H9 (cell line): ENCODE results near the gene NSUN3. TPM values are rescaled to one million over a fixed set of nuclear protein-coding genes. Genes with fewer than 3 reads are reported as not detected.

ENCODE experiments used
- DNase-seq: peaks from one replicate; pipeline ENCODE4 v3.0.0-alpha.2; 2017
- H2AFZ ChIP-seq: one replicate; pipeline ENCODE4 v1.6.1; 2013; ENCODE audit warnings: mild to moderate bottlenecking, low read length, control low read depth, moderate library complexity
- H2AK5ac ChIP-seq: 2 replicates; pipeline ENCODE4 v1.6.1; 2013; ENCODE audit warnings: low read length, control low read depth, mixed read lengths; ENCODE audit not compliant: insufficient read length
- H2BK120ac ChIP-seq: one replicate; pipeline ENCODE4 v1.6.1; 2013; ENCODE audit warnings: low read depth, mild to moderate bottlenecking, low read length, control low read depth, inconsistent platforms; ENCODE audit not compliant: poor library complexity, severe bottlenecking
- H2BK12ac ChIP-seq: 2 replicates; pipeline ENCODE4 v1.6.1; 2013; ENCODE audit warnings: low read length, control low read depth, mixed read lengths, low read depth; ENCODE audit not compliant: insufficient read length
- H2BK15ac ChIP-seq: 2 replicates; pipeline ENCODE4 v1.6.1; 2013; ENCODE audit warnings: low read depth, low read length, control low read depth
- H2BK20ac ChIP-seq: one replicate; pipeline ENCODE4 v1.6.1; 2013; ENCODE audit warnings: low read depth, mild to moderate bottlenecking, low read length, control low read depth, inconsistent platforms; ENCODE audit not compliant: poor library complexity, severe bottlenecking
- H2BK5ac ChIP-seq: 2 replicates; pipeline ENCODE4 v1.6.1; 2013; ENCODE audit warnings: low read length, control low read depth, mixed read lengths; ENCODE audit not compliant: insufficient read length
- H3K14ac ChIP-seq: 2 replicates; pipeline ENCODE4 v1.6.1; 2013; ENCODE audit warnings: low read length, control low read depth; ENCODE audit not compliant: insufficient read depth
- H3K18ac ChIP-seq: 2 replicates; pipeline ENCODE4 v1.6.1; 2013; ENCODE audit warnings: low read depth, mild to moderate bottlenecking, mixed read lengths, low read length, control low read depth; ENCODE audit not compliant: insufficient read length
- H3K23ac ChIP-seq: 2 replicates; pipeline ENCODE4 v1.6.1; 2013; ENCODE audit warnings: low read length, control low read depth, mixed read lengths, low read depth; ENCODE audit not compliant: insufficient read length
- H3K23me2 ChIP-seq: 2 replicates; pipeline ENCODE4 v1.6.1; 2013; ENCODE audit warnings: low read depth, mild to moderate bottlenecking, mixed read lengths, low read length, control low read depth; ENCODE audit not compliant: insufficient read length, poor library complexity, severe bottlenecking
- H3K27ac ChIP-seq: 2 replicates; pipeline ENCODE4 v1.5.1; 2013; ENCODE audit warnings: low read length, control low read depth, mixed read lengths, low read depth; ENCODE audit not compliant: insufficient read length
- H3K27me3 ChIP-seq: 2 replicates; pipeline ENCODE4 v1.6.1; 2013; ENCODE audit warnings: low read length, control low read depth, inconsistent platforms; ENCODE audit not compliant: insufficient read depth
- H3K4ac ChIP-seq: 2 replicates; pipeline ENCODE4 v1.6.1; 2013; ENCODE audit warnings: low read depth, mild to moderate bottlenecking, control low read depth, inconsistent platforms, low read length, moderate library complexity
- H3K4me1 ChIP-seq: 2 replicates; pipeline ENCODE4 v1.6.1; 2013; ENCODE audit warnings: low read length, control low read depth, inconsistent platforms; ENCODE audit not compliant: insufficient read depth
- H3K4me2 ChIP-seq: 2 replicates; pipeline ENCODE4 v1.6.1; 2013; ENCODE audit warnings: low read length, control low read depth, mixed read lengths; ENCODE audit not compliant: insufficient read length, insufficient read depth
- H3K56ac ChIP-seq: 2 replicates; pipeline ENCODE4 v1.6.1; 2013; ENCODE audit warnings: low read depth, mild to moderate bottlenecking, mixed read lengths, low read length, control low read depth; ENCODE audit not compliant: insufficient read length
- H3K79me1 ChIP-seq: 2 replicates; pipeline ENCODE4 v1.6.1; 2013; ENCODE audit warnings: low read depth, mild to moderate bottlenecking, moderate library complexity, low read length, control low read depth, inconsistent platforms; ENCODE audit not compliant: insufficient read depth, poor library complexity, severe bottlenecking
- H3K79me2 ChIP-seq: 2 replicates; pipeline ENCODE4 v1.6.1; 2013; ENCODE audit warnings: low read length, control low read depth, inconsistent platforms; ENCODE audit not compliant: insufficient read depth
- H3K9ac ChIP-seq: 2 replicates; pipeline ENCODE4 v1.6.1; 2013; ENCODE audit warnings: low read length, control low read depth, mixed read lengths; ENCODE audit not compliant: insufficient read length; ENCODE audit errors: extremely low read depth
- H3K9me3 ChIP-seq: one replicate; pipeline ENCODE4 v1.6.1; 2013; ENCODE audit warnings: low read depth, low read length, inconsistent platforms; ENCODE audit not compliant: control insufficient read depth
- H3T11ph ChIP-seq: one replicate; pipeline ENCODE4 v1.6.1; 2013; ENCODE audit warnings: mild to moderate bottlenecking, low read length, control low read depth, inconsistent platforms
- H4K20me1 ChIP-seq: one replicate; pipeline ENCODE4 v1.6.1; 2013; ENCODE audit not compliant: control insufficient read depth, insufficient read length, insufficient read depth
- H4K5ac ChIP-seq: 2 replicates; pipeline ENCODE4 v1.6.1; 2013; ENCODE audit warnings: low read depth, mild to moderate bottlenecking, mixed read lengths, low read length, control low read depth; ENCODE audit not compliant: insufficient read length
- H4K8ac ChIP-seq: replicated peaks from 2 replicates; pipeline ENCODE4 v1.6.1; 2013; ENCODE audit warnings: low read length, control low read depth, mixed read lengths, low read depth; ENCODE audit not compliant: insufficient read length
- H4K91ac ChIP-seq: 2 replicates; pipeline ENCODE4 v1.6.1; 2013; ENCODE audit warnings: low read depth, mild to moderate bottlenecking, moderate library complexity, mixed read lengths, low read length, control low read depth; ENCODE audit not compliant: insufficient read length
- H3K27ac Mint-ChIP-seq, 3 experiments: 2 replicates in 2 of 3; 3 replicates in 1 of 3; pipeline ENCODE4 v1.8.0; 2020 to 2021; ENCODE audit warnings: mixed read lengths in 3 of 3, mild to moderate bottlenecking in 1 of 3, moderate library complexity in 1 of 3
- H3K27me3 Mint-ChIP-seq: 2 replicates; pipeline ENCODE4 v1.8.0; 2021; ENCODE audit warnings: low read depth, mild to moderate bottlenecking, moderate library complexity, mixed read lengths
- H3K36me3 Mint-ChIP-seq, 3 experiments: 2 replicates in 2 of 3; 3 replicates in 1 of 3; pipeline ENCODE4 v1.8.0; 2020 to 2021; ENCODE audit warnings: low read depth in 3 of 3, mixed read lengths in 3 of 3; ENCODE audit not compliant: insufficient read depth in 1 of 3
- H3K4me1 Mint-ChIP-seq, 2 experiments: 2 replicates each; pipeline ENCODE4 v1.8.0; 2020; ENCODE audit warnings: mixed read lengths in 2 of 2
- H3K4me3 Mint-ChIP-seq, 2 experiments: 2 replicates in 1 of 2; 3 replicates in 1 of 2; pipeline ENCODE4 v1.8.0; 2020 to 2021; ENCODE audit warnings: mild to moderate bottlenecking in 2 of 2, mixed read lengths in 2 of 2, moderate library complexity in 1 of 2
- H3K9me3 Mint-ChIP-seq, 2 experiments: 2 replicates in 1 of 2; 3 replicates in 1 of 2; pipeline ENCODE4 v1.8.0; 2020; ENCODE audit warnings: mild to moderate bottlenecking in 2 of 2, mixed read lengths in 2 of 2, moderate library complexity in 1 of 2
- CTCF ChIP-seq: fragments of 200-600 bp; sonication (generic); conservative IDR thresholded peaks from 3 replicates; pipeline ENCODE4 v1.8.0; 2021; ENCODE audit warnings: antibody characterized with exemption, mild to moderate bottlenecking
- WGBS: extraction: QIAGEN DNeasy Blood & Tissue Kit; methylation state at CpG from one replicate; pipeline ENCODE4 v1.1.7; 2013; ENCODE audit warnings: missing lambda C conversion rate, low lambda C conversion rate, mixed read lengths; ENCODE audit not compliant: insufficient read length; ENCODE audit errors: extremely low coverage; 5-methylcytosine and 5-hydroxymethylcytosine counted together
- total RNA-seq: library from RNA; stranded (reverse); gene quantifications from 2 replicates; pipeline ENCODE4 v1.2.1, GENCODE V29; 2021

The NSUN3 gene
- total RNA-seq, 1 experiment from 2014 or later: 7.4 TPM

GRCh38 chr3:94065122-94065521 lies 2.3 kb downstream of the NSUN3 start:
- no peak overlapping the region for H2AFZ ChIP-seq
- H3K27ac ChIP-seq: no peak overlapping the region
- H3K79me1 ChIP-seq: peaks cover 4% of the 10 kb centered on the region
- H3K4me1 ChIP-seq: no peaks in the 10 kb centered on the region; the same call in none of the 2 replicates
- H2BK20ac ChIP-seq: no peak overlapping the region
- no peaks in the 10 kb centered on the region for H3K27me3 Mint-ChIP-seq
- no peak for TF ChIP-seq CTCF
- H3K27me3 ChIP-seq: no peaks in the 10 kb centered on the region
- H3K27ac Mint-ChIP-seq: no peak overlapping the region
- WGBS: no CpG with 5 or more reads among the region's 1 CpG
- DNase-seq: no peak
- H2AK5ac ChIP-seq: no peak overlapping the region
- H2BK5ac ChIP-seq: no peak overlapping the region
- no peak overlapping the region for H3K9ac ChIP-seq
- no peak overlapping the region for H2BK120ac ChIP-seq
- no peak overlapping the region for H3K4me3 Mint-ChIP-seq
- H3K23ac ChIP-seq: no peak overlapping the region
- H4K91ac ChIP-seq: no peak overlapping the region
- H4K8ac ChIP-seq: no peak overlapping the region
- H3K4ac ChIP-seq: no peak overlapping the region
- H3K36me3 Mint-ChIP-seq: peaks cover 8 to 15% (median 9%) of the 10 kb centered on the region in 3 experiments; a peak in 6 of 7 replicates
- no peaks in the 10 kb centered on the region for H4K20me1 ChIP-seq
- H3K18ac ChIP-seq: no peak overlapping the region
- H3K56ac ChIP-seq: no peak overlapping the region
- H2BK12ac ChIP-seq: no peak overlapping the region
- peaks cover 5 to 8% of the 10 kb centered on the region in 2 experiments for H3K4me1 Mint-ChIP-seq
- H3K14ac ChIP-seq: no peak overlapping the region
- H3K23me2 ChIP-seq: peaks cover 8% of the 10 kb centered on the region
- H4K5ac ChIP-seq: no peak overlapping the region
- H3K4me2 ChIP-seq: no peak overlapping the region
- peaks cover 0 to 2% of the 10 kb centered on the region in 2 experiments; a peak in 1 of 5 replicates for H3K9me3 Mint-ChIP-seq
- H2BK15ac ChIP-seq: no peak overlapping the region
- no peaks in the 10 kb centered on the region; the same call in 1 of the 2 replicates for H3K79me2 ChIP-seq
- H3T11ph ChIP-seq: no peak overlapping the region
- no peaks in the 10 kb centered on the region for H3K9me3 ChIP-seq
